Measurements from ENCODE around the gene ELOVL5.

Gene ELOVL5

GRCh38 chr6:53240761-53241160 is 108.0 kb downstream of the ELOVL5 start:
- Histone ChIP-seq H3K23ac (ENCODE audit: low read depth, low read length, poor library complexity) (no peak overlapping the region), H3K36me3 (replicated peaks in 1 of 2; ENCODE audit: control insufficient read depth in 2 of 2, insufficient read depth in 2 of 2, low read length in 2 of 2) (no peaks in the 10 kb centered on the region), H3K9ac (ENCODE audit: low read depth, low read length, poor library complexity) (no peak overlapping the region), H3K4me2 (ENCODE audit: insufficient read depth, low read length, poor library complexity, severe bottlenecking) (no peak overlapping the region), H2BK12ac (ENCODE audit: low read length) (no peak overlapping the region), H3K4ac (ENCODE audit: low read length) (no peak overlapping the region), H3K27me3 (ENCODE audit: control insufficient read depth in 3 of 3, insufficient read depth in 3 of 3, low read depth in 1 of 3, low read length in 3 of 3) (no peaks in the 10 kb centered on the region), H3K4me3 (ENCODE audit: low read length in 2 of 2) (no peak overlapping the region), H3K4me1 (ENCODE audit: control insufficient read depth in 2 of 2, insufficient read depth in 1 of 2, low read depth in 1 of 2, low read length in 2 of 2) (no peaks in the 10 kb centered on the region), H2BK15ac (ENCODE audit: low read length) (no peak overlapping the region), H2AFZ (ENCODE audit: low read length) (no peak overlapping the region), H3K18ac (ENCODE audit: low read length) (no peak overlapping the region), H3K9me3 (replicated peaks in 1 of 2; ENCODE audit: control insufficient read depth in 2 of 2, insufficient read depth in 1 of 2, low read depth in 1 of 2, low read length in 2 of 2) (no peaks in the 10 kb centered on the region), H4K8ac (ENCODE audit: low read depth, low read length) (no peak overlapping the region), H4K91ac (ENCODE audit: low read depth, low read length, poor library complexity) (no peak overlapping the region), H2BK5ac (ENCODE audit: low read length) (no peak overlapping the region), H2BK120ac (ENCODE audit: low read depth, low read length) (no peak overlapping the region), H3K14ac (ENCODE audit: low read length) (no peak overlapping the region), H3K27ac (replicated peaks; ENCODE audit: low read length) (no peak overlapping the region), H2AK5ac (ENCODE audit: low read depth, low read length) (no peak overlapping the region), H3K79me1 (ENCODE audit: low read depth, low read length) (no peaks in the 10 kb centered on the region)
- no peak for DNase-seq (ENCODE audit: low spot score)
- WGBS, 2 donors (ENCODE audit: extremely low coverage in 2 of 2, insufficient read length in 2 of 2, insufficient replicate concordance in 1 of 2) = no CpG with 5 or more reads among the region's 2 CpGs

GRCh38 chr6:53240139-53240538 is 108.6 kb downstream of the ELOVL5 start:
- no peak overlapping the region for H3K18ac ChIP-seq (ENCODE audit: low read length)
- WGBS, 2 donors (ENCODE audit: extremely low coverage in 2 of 2, insufficient read length in 2 of 2, insufficient replicate concordance in 1 of 2) = no CpG with 5 or more reads among the region's 3 CpGs

GRCh38 chr6:53239526-53239925 is 109.2 kb downstream of the ELOVL5 start:
- Histone ChIP-seq H2BK5ac (ENCODE audit: low read length) (no peak overlapping the region), H3K27me3 (ENCODE audit: control insufficient read depth in 3 of 3, insufficient read depth in 3 of 3, low read depth in 1 of 3, low read length in 3 of 3) (no peaks in the 10 kb centered on the region), H3K4me2 (ENCODE audit: insufficient read depth, low read length, poor library complexity, severe bottlenecking) (no peak overlapping the region), H3K9ac (ENCODE audit: low read depth, low read length, poor library complexity) (no peak overlapping the region), H4K91ac (ENCODE audit: low read depth, low read length, poor library complexity) (no peak overlapping the region), H2BK15ac (ENCODE audit: low read length) (no peak overlapping the region), H3K79me1 (ENCODE audit: low read depth, low read length) (no peaks in the 10 kb centered on the region), H2BK12ac (ENCODE audit: low read length) (no peak overlapping the region), H3K14ac (ENCODE audit: low read length) (no peak overlapping the region), H3K4me1 (ENCODE audit: control insufficient read depth in 2 of 2, insufficient read depth in 1 of 2, low read depth in 1 of 2, low read length in 2 of 2) (no peaks in the 10 kb centered on the region), H3K4ac (ENCODE audit: low read length) (no peak overlapping the region), H2BK120ac (ENCODE audit: low read depth, low read length) (no peak overlapping the region), H3K36me3 (replicated peaks in 1 of 2; ENCODE audit: control insufficient read depth in 2 of 2, insufficient read depth in 2 of 2, low read length in 2 of 2) (no peaks in the 10 kb centered on the region), H3K4me3 (ENCODE audit: low read length in 2 of 2) (no peak overlapping the region), H3K18ac (ENCODE audit: low read length) (no peak overlapping the region), H3K9me3 (replicated peaks in 1 of 2; ENCODE audit: control insufficient read depth in 2 of 2, insufficient read depth in 1 of 2, low read depth in 1 of 2, low read length in 2 of 2) (no peaks in the 10 kb centered on the region), H2AFZ (ENCODE audit: low read length) (no peak overlapping the region), H4K8ac (ENCODE audit: low read depth, low read length) (no peak overlapping the region), H2AK5ac (ENCODE audit: low read depth, low read length) (no peak overlapping the region), H3K27ac (replicated peaks; ENCODE audit: low read length) (no peak overlapping the region), H3K23ac (ENCODE audit: low read depth, low read length, poor library complexity) (no peak overlapping the region)
- no CpG with 5 or more reads among the region's 3 CpGs for WGBS, 2 donors (ENCODE audit: extremely low coverage in 2 of 2, insufficient read length in 2 of 2, insufficient replicate concordance in 1 of 2)
- no peak for DNase-seq (ENCODE audit: low spot score)

More at GRCh38 chr6:53240139-53240538, 108.6 kb downstream of the ELOVL5 start:
- H2AFZ ChIP-seq (ENCODE audit: low read length) = no peak overlapping the region
- H3K4me1 ChIP-seq (ENCODE audit: control insufficient read depth in 2 of 2, insufficient read depth in 1 of 2, low read depth in 1 of 2, low read length in 2 of 2) = no peaks in the 10 kb centered on the region
- no peak overlapping the region for H2BK12ac ChIP-seq (ENCODE audit: low read length)
- no peak overlapping the region for H2AK5ac ChIP-seq (ENCODE audit: low read depth, low read length)
- no peak overlapping the region for H2BK5ac ChIP-seq (ENCODE audit: low read length)
- no peak overlapping the region for H4K8ac ChIP-seq (ENCODE audit: low read depth, low read length)
- no peak for DNase-seq (ENCODE audit: low spot score)
- no peak overlapping the region for H3K14ac ChIP-seq (ENCODE audit: low read length)
- H3K27ac ChIP-seq (replicated peaks; ENCODE audit: low read length) = no peak overlapping the region
- no peak overlapping the region for H4K91ac ChIP-seq (ENCODE audit: low read depth, low read length, poor library complexity)
- H3K23ac ChIP-seq (ENCODE audit: low read depth, low read length, poor library complexity) = no peak overlapping the region
- H3K4me2 ChIP-seq (ENCODE audit: insufficient read depth, low read length, poor library complexity, severe bottlenecking) = no peak overlapping the region
- no peak overlapping the region for H3K4me3 ChIP-seq (ENCODE audit: low read length in 2 of 2)
- no peaks in the 10 kb centered on the region for H3K79me1 ChIP-seq (ENCODE audit: low read depth, low read length)
- no peaks in the 10 kb centered on the region for H3K9me3 ChIP-seq (replicated peaks in 1 of 2; ENCODE audit: control insufficient read depth in 2 of 2, insufficient read depth in 1 of 2, low read depth in 1 of 2, low read length in 2 of 2)
- no peaks in the 10 kb centered on the region for H3K36me3 ChIP-seq (replicated peaks in 1 of 2; ENCODE audit: control insufficient read depth in 2 of 2, insufficient read depth in 2 of 2, low read length in 2 of 2)
- H3K4ac ChIP-seq (ENCODE audit: low read length) = no peak overlapping the region
- H2BK15ac ChIP-seq (ENCODE audit: low read length) = no peak overlapping the region
- H3K27me3 ChIP-seq (ENCODE audit: control insufficient read depth in 3 of 3, insufficient read depth in 3 of 3, low read depth in 1 of 3, low read length in 3 of 3) = no peaks in the 10 kb centered on the region
- no peak overlapping the region for H2BK120ac ChIP-seq (ENCODE audit: low read depth, low read length)
- no peak overlapping the region for H3K9ac ChIP-seq (ENCODE audit: low read depth, low read length, poor library complexity)

- no peak overlapping the region for H2AFZ ChIP-seq (ENCODE audit: low read length)
- H3K9me3 ChIP-seq (replicated peaks in 1 of 2; ENCODE audit: control insufficient read depth in 2 of 2, insufficient read depth in 1 of 2, low read depth in 1 of 2, low read length in 2 of 2) = no peaks in the 10 kb centered on the region
- no peak overlapping the region for H3K27ac ChIP-seq (replicated peaks; ENCODE audit: low read length)
- H4K91ac ChIP-seq (ENCODE audit: low read depth, low read length, poor library complexity) = no peak overlapping the region
- no peak overlapping the region for H2BK12ac ChIP-seq (ENCODE audit: low read length)
- no peak overlapping the region for H2AK5ac ChIP-seq (ENCODE audit: low read depth, low read length)
- H4K8ac ChIP-seq (ENCODE audit: low read depth, low read length) = no peak overlapping the region
- no peaks in the 10 kb centered on the region for H3K36me3 ChIP-seq (replicated peaks in 1 of 2; ENCODE audit: control insufficient read depth in 2 of 2, insufficient read depth in 2 of 2, low read length in 2 of 2)
- no peaks in the 10 kb centered on the region for H3K27me3 ChIP-seq (ENCODE audit: control insufficient read depth in 3 of 3, insufficient read depth in 3 of 3, low read depth in 1 of 3, low read length in 3 of 3)
- H3K9ac ChIP-seq (ENCODE audit: low read depth, low read length, poor library complexity) = no peak overlapping the region
- H3K4me2 ChIP-seq (ENCODE audit: insufficient read depth, low read length, poor library complexity, severe bottlenecking) = no peak overlapping the region
- H3K79me1 ChIP-seq (ENCODE audit: low read depth, low read length) = no peaks in the 10 kb centered on the region
- no peak overlapping the region for H3K4ac ChIP-seq (ENCODE audit: low read length)
- H3K23ac ChIP-seq (ENCODE audit: low read depth, low read length, poor library complexity) = no peak overlapping the region
- no peak overlapping the region for H3K14ac ChIP-seq (ENCODE audit: low read length)
- no peak overlapping the region for H2BK5ac ChIP-seq (ENCODE audit: low read length)
- no CpG with 5 or more reads among the region's 3 CpGs for WGBS, 2 donors (ENCODE audit: extremely low coverage in 2 of 2, insufficient read length in 2 of 2, insufficient replicate concordance in 1 of 2)
- H2BK15ac ChIP-seq (ENCODE audit: low read length) = no peak overlapping the region
- H2BK120ac ChIP-seq (ENCODE audit: low read depth, low read length) = no peak overlapping the region
- H3K4me1 ChIP-seq (ENCODE audit: control insufficient read depth in 2 of 2, insufficient read depth in 1 of 2, low read depth in 1 of 2, low read length in 2 of 2) = no peaks in the 10 kb centered on the region
- no peak overlapping the region for H3K18ac ChIP-seq (ENCODE audit: low read length)
- H3K4me3 ChIP-seq (ENCODE audit: low read length in 2 of 2) = no peak overlapping the region
- DNase-seq (ENCODE audit: low spot score) = no peak
Measured at GRCh38 chr6:53238311-53238710, 110.4 kb downstream of the ELOVL5 start.
